ENCODE measurements around the gene CHCHD6.

CHCHD6 gene

GRCh38 chr3:126916546-126916945 is 212.5 kb downstream of the CHCHD6 start:
- Histone ChIP-seq H3K4me1 (ENCODE audit: control insufficient read depth, insufficient read depth, low read length) (no peaks in the 10 kb centered on the region), H3K36me3 (ENCODE audit: control insufficient read depth, insufficient read depth, low read length) (no peaks in the 10 kb centered on the region), H3K9me3 (ENCODE audit: control insufficient read depth, insufficient read depth, low read length) (no peaks in the 10 kb centered on the region), H3K27me3 (ENCODE audit: control insufficient read depth, insufficient read depth, low read length) (no peaks in the 10 kb centered on the region), H3K9ac (ENCODE audit: low read depth, low read length) (no peak overlapping the region), H3K4me3 (ENCODE audit: low read depth, low read length) (no peak overlapping the region), H3K27ac (ENCODE audit: low read depth, low read length) (no peak overlapping the region)

GRCh38 chr3:126917232-126917804 is 213.3 kb downstream of the CHCHD6 start:
- no peak overlapping the region for H3K27ac ChIP-seq (ENCODE audit: low read depth, low read length)
- H3K9ac ChIP-seq (ENCODE audit: low read depth, low read length): no peak overlapping the region
- H3K4me1 ChIP-seq (ENCODE audit: control insufficient read depth, insufficient read depth, low read length): no peaks in the 10 kb centered on the region
- H3K4me3 ChIP-seq (ENCODE audit: low read depth, low read length): no peak overlapping the region
- no peaks in the 10 kb centered on the region for H3K9me3 ChIP-seq (ENCODE audit: control insufficient read depth, insufficient read depth, low read length)
- no peaks in the 10 kb centered on the region for H3K36me3 ChIP-seq (ENCODE audit: control insufficient read depth, insufficient read depth, low read length)
- no peaks in the 10 kb centered on the region for H3K27me3 ChIP-seq (ENCODE audit: control insufficient read depth, insufficient read depth, low read length)

DNA sequence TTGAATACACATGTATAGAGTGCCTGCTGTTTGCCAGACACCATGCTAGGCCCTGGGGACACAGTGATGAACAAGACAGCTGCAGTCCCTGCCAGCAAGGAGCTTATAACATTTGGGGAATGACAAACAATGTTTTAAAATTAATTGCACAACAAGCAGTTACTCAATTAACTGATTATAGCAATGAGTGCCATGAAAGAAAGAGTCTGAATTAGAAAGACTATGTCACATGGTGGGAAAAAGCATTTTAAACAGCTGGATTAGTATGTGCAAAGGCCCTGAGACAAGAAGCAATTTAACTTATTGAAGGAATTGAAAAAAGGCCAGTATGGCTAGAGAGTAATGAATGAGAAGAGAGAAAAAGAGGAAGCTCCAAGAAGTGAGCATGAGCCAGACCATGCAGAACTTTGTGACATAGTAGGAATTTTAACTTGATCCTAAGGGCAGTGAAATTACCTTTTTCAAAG is 214.3 kb downstream of the CHCHD6 start:
- Histone ChIP-seq H3K9me3 (ENCODE audit: control insufficient read depth, insufficient read depth, low read length) (no peaks in the 10 kb centered on the region), H3K27me3 (ENCODE audit: control insufficient read depth, insufficient read depth, low read length) (no peaks in the 10 kb centered on the region), H3K27ac (ENCODE audit: low read depth, low read length) (no peak overlapping the region), H3K4me1 (ENCODE audit: control insufficient read depth, insufficient read depth, low read length) (no peaks in the 10 kb centered on the region), H3K9ac (ENCODE audit: low read depth, low read length) (no peak overlapping the region), H3K4me3 (ENCODE audit: low read depth, low read length) (no peak overlapping the region), H3K36me3 (ENCODE audit: control insufficient read depth, insufficient read depth, low read length) (no peaks in the 10 kb centered on the region)

- no peak overlapping the region for H3K4me3 ChIP-seq (ENCODE audit: low read depth, low read length)
- H3K36me3 ChIP-seq (ENCODE audit: control insufficient read depth, insufficient read depth, low read length): no peaks in the 10 kb centered on the region
Observed at GRCh38 chr3:126921085-126921824, 217.2 kb downstream of the CHCHD6 start.

DNA sequence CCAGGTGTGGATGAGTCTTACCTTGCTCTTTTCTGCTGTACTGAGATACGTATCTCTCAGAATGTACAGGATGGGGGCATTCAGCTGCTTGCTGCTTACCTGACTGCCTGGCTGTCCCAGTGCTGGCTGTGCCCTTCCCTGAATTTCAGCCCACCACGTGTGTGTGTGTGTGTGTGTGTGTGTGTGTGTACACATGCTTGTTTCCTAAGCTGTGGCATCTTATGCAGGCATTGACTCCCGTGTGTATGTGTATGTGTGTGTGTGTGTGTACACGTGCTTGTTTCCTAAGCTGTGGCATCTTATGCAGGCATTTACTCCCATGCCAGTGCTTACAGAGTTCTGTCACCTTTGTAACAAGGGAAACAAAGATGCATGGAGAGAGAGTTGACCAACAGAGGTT is 218.4 kb downstream of the CHCHD6 start:
- H3K4me1 ChIP-seq (ENCODE audit: control insufficient read depth, insufficient read depth, low read length): no peaks in the 10 kb centered on the region
- no peaks in the 10 kb centered on the region for H3K27me3 ChIP-seq (ENCODE audit: control insufficient read depth, insufficient read depth, low read length)
- no peak overlapping the region for H3K27ac ChIP-seq (ENCODE audit: low read depth, low read length)
- H3K9ac ChIP-seq (ENCODE audit: low read depth, low read length): no peak overlapping the region
- no peaks in the 10 kb centered on the region for H3K36me3 ChIP-seq (ENCODE audit: control insufficient read depth, insufficient read depth, low read length)
- no peak overlapping the region for H3K4me3 ChIP-seq (ENCODE audit: low read depth, low read length)
- no peaks in the 10 kb centered on the region for H3K9me3 ChIP-seq (ENCODE audit: control insufficient read depth, insufficient read depth, low read length)

More at GRCh38 chr3:126921085-126921824, 217.2 kb downstream of the CHCHD6 start:
- no peaks in the 10 kb centered on the region for H3K4me1 ChIP-seq (ENCODE audit: control insufficient read depth, insufficient read depth, low read length)
- no peaks in the 10 kb centered on the region for H3K9me3 ChIP-seq (ENCODE audit: control insufficient read depth, insufficient read depth, low read length)
- H3K9ac ChIP-seq (ENCODE audit: low read depth, low read length): no peak overlapping the region
- no peaks in the 10 kb centered on the region for H3K27me3 ChIP-seq (ENCODE audit: control insufficient read depth, insufficient read depth, low read length)
- no peak overlapping the region for H3K27ac ChIP-seq (ENCODE audit: low read depth, low read length)

DNA sequence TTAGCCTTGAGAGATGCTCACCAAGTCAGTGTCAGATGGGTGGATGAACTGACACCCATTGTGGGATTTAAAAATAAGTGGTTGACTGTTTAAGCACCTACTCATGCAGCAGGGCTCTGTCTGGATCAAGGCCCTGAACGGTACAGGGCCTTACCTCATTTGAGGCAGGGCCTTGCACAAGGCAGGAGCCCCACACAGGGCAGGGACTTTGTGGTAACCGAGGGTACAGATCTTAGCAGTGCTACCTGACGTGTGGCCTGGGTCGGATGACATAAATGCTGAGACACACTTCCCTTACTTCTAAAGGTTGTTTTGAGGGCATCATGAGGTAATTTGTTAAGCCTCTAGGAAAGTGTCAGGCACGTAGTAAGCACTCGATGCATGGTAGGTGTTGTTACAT is 219.4 kb downstream of the CHCHD6 start:
- Histone ChIP-seq H3K4me1 (ENCODE audit: control insufficient read depth, insufficient read depth, low read length) (no peaks in the 10 kb centered on the region), H3K36me3 (ENCODE audit: control insufficient read depth, insufficient read depth, low read length) (no peaks in the 10 kb centered on the region)

DNA sequence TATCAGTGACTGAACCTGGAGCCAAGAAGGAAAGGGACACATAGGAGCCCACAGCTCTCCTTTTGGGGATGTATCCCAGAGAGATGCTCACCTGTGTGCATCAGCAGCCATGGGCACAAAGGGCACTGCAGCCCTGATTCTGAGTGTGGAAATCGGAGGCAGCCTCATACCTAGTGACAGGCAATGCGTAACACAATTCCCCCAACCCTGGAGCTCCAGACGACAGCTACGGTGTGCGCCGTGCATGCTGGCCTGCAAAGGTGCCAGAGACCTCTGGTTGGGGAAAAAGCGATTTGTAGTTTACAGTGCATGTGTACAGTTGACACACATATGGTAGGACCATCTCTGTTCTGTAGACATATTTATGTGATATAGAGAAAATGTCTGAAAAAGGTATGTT is 219.9 kb downstream of the CHCHD6 start:
- H3K27ac ChIP-seq (ENCODE audit: low read depth, low read length): no peak overlapping the region
- no peak overlapping the region for H3K9ac ChIP-seq (ENCODE audit: low read depth, low read length)
- H3K9me3 ChIP-seq (ENCODE audit: control insufficient read depth, insufficient read depth, low read length): no peaks in the 10 kb centered on the region
- H3K36me3 ChIP-seq (ENCODE audit: control insufficient read depth, insufficient read depth, low read length): no peaks in the 10 kb centered on the region
- H3K27me3 ChIP-seq (ENCODE audit: control insufficient read depth, insufficient read depth, low read length): no peaks in the 10 kb centered on the region
- no peak overlapping the region for H3K4me3 ChIP-seq (ENCODE audit: low read depth, low read length)
- H3K4me1 ChIP-seq (ENCODE audit: control insufficient read depth, insufficient read depth, low read length): no peaks in the 10 kb centered on the region

More for the DNA sequence above, 219.4 kb downstream of the CHCHD6 start:
- Histone ChIP-seq H3K9me3 (ENCODE audit: control insufficient read depth, insufficient read depth, low read length) (no peaks in the 10 kb centered on the region), H3K27me3 (ENCODE audit: control insufficient read depth, insufficient read depth, low read length) (no peaks in the 10 kb centered on the region), H3K4me3 (ENCODE audit: low read depth, low read length) (no peak overlapping the region), H3K27ac (ENCODE audit: low read depth, low read length) (no peak overlapping the region), H3K9ac (ENCODE audit: low read depth, low read length) (no peak overlapping the region)

- Histone ChIP-seq H3K27ac (ENCODE audit: low read depth, low read length) (no peak overlapping the region), H3K9me3 (ENCODE audit: control insufficient read depth, insufficient read depth, low read length) (no peaks in the 10 kb centered on the region), H3K9ac (ENCODE audit: low read depth, low read length) (no peak overlapping the region), H3K4me3 (ENCODE audit: low read depth, low read length) (no peak overlapping the region), H3K27me3 (ENCODE audit: control insufficient read depth, insufficient read depth, low read length) (no peaks in the 10 kb centered on the region), H3K4me1 (ENCODE audit: control insufficient read depth, insufficient read depth, low read length) (no peaks in the 10 kb centered on the region), H3K36me3 (ENCODE audit: control insufficient read depth, insufficient read depth, low read length) (no peaks in the 10 kb centered on the region)
Observed at GRCh38 chr3:126924458-126924857, 220.4 kb downstream of the CHCHD6 start.

DNA sequence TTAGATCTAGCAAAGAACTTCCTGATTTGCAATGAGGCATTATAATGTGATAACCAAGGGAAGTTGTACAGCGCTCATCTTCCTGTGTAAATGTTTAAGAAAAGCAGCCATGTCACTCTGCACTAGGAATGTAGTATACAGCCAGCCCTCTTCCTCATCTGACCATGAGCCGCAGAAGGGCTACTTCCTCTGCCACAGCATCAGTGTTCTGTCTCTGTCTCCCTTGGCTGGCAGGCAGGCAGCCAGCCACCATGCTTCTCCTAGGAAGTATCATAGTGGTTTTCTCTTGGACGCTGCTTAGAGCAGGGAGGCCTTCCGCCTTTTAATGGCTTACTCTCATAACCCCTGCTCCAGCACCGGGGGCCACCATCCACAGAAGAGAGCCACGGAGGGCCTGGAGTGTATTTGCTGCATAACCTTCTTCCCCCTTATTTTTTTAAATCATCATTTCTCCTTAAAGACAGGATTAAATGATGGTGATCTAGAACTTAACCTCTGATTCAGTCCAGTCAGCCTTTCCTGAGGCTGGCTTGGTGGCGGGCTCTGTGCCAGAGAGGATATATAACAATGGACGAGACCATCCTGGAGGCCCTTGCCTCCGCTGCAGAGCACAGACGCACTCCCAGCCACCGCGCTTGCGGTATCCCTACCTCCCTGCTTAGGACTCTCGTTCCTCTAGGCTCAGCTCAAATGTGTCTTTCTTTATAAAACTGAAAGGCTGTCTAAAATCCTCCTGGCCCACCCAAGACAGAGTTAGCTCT is 221.6 kb downstream of the CHCHD6 start:
- Histone ChIP-seq H3K4me1 (ENCODE audit: control insufficient read depth, insufficient read depth, low read length) (no peaks in the 10 kb centered on the region), H3K4me3 (ENCODE audit: low read depth, low read length) (no peak overlapping the region), H3K9ac (ENCODE audit: low read depth, low read length) (no peak overlapping the region), H3K27me3 (ENCODE audit: control insufficient read depth, insufficient read depth, low read length) (no peaks in the 10 kb centered on the region), H3K27ac (ENCODE audit: low read depth, low read length) (no peak overlapping the region), H3K9me3 (ENCODE audit: control insufficient read depth, insufficient read depth, low read length) (no peaks in the 10 kb centered on the region), H3K36me3 (ENCODE audit: control insufficient read depth, insufficient read depth, low read length) (no peaks in the 10 kb centered on the region)

DNA sequence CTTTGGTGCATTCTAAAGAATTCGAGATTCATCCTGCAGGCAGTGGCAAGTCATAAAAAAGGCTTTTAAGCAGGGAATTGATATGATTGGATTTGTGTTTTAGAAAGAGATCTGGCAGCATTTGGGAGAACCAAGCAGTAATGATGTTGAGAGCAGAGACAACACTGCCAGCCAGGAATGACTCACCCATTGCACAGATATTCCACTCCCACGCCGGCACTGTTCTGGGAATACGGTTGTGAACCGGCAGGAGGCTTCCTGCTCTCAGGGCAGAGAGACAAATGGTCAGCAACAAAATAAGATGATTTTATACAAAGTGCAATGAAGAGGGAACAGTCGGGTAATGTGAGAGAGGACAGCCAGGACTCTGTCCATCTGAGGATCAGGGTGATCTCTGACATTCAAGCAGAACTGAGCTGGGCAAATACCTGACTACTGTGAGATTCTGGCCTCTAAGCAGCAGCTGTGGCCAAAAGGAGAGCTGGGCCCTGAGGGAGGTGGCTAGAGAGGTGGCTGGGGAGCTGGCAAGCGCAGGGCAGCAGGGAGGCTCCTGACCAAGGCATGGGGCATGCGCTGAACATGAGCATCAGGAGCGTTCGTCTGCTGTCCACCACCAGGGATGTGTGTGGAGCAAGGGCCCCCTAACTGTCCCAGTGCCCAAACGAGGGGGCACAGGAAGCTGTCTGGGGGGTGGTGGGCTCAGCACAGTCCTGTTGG is 222.8 kb downstream of the CHCHD6 start:
- Histone ChIP-seq H3K4me1 (ENCODE audit: control insufficient read depth, insufficient read depth, low read length) (no peaks in the 10 kb centered on the region), H3K27ac (ENCODE audit: low read depth, low read length) (no peak overlapping the region), H3K27me3 (ENCODE audit: control insufficient read depth, insufficient read depth, low read length) (no peaks in the 10 kb centered on the region), H3K9ac (ENCODE audit: low read depth, low read length) (no peak overlapping the region), H3K9me3 (ENCODE audit: control insufficient read depth, insufficient read depth, low read length) (no peaks in the 10 kb centered on the region), H3K36me3 (ENCODE audit: control insufficient read depth, insufficient read depth, low read length) (no peaks in the 10 kb centered on the region), H3K4me3 (ENCODE audit: low read depth, low read length) (no peak overlapping the region)

All from HUES48 (cell line).